Measurements from ENCODE around the gene PCSK2. TPM values are rescaled to one million over a fixed set of nuclear protein-coding genes. Genes with fewer than 3 reads are reported as not detected.

The PCSK2 gene
- total RNA-seq, 6 experiments from 2014 or later = not detected

DNA sequence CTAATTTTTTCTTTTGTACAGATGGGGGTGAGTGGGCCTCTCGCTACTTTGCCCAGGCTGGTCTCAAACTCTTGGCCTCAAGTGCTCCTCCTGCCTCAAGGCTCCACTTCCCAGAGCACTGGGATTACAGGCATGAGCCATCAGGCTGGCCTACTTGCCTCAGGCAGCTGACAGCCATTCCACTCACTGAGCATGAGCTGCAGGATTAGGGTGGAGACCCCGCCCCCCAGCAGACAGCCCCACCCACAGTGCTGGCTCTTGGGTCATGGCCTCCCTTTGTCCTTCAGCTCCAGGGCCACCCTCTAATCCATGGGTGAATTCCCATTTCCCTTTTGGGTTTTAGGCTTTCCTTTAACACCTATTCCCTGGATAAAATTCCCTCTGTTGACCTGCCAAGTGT is 222.2 kb downstream of the PCSK2 start:
- peaks cover 8% of the 10 kb centered on the region for H3K27me3 Mint-ChIP-seq (ENCODE audit: insufficient read depth)
- no peaks in the 10 kb centered on the region for H3K4me1 Mint-ChIP-seq (ENCODE audit: low read depth)
- no peaks in the 10 kb centered on the region for H3K9me3 Mint-ChIP-seq
- no peak overlapping the region for H3K27ac Mint-ChIP-seq
- DNase-seq = no peak
- H3K4me3 Mint-ChIP-seq = no peak overlapping the region
- no peaks in the 10 kb centered on the region for H3K36me3 Mint-ChIP-seq (ENCODE audit: low read depth)
- TF ChIP-seq CTCF (IDR thresholded peaks at IDR 0.05) = no peak

GRCh38 chr20:17452441-17452840 is 225.6 kb downstream of the PCSK2 start:
- TF ChIP-seq CTCF (IDR thresholded peaks at IDR 0.05) = no peak
- Mint-ChIP-seq H3K27ac (no peak overlapping the region), H3K36me3 (ENCODE audit: low read depth) (no peaks in the 10 kb centered on the region), H3K27me3 (ENCODE audit: insufficient read depth) (peaks cover 11% of the 10 kb centered on the region), H3K4me3 (no peak overlapping the region), H3K9me3 (no peaks in the 10 kb centered on the region), H3K4me1 (ENCODE audit: low read depth) (no peaks in the 10 kb centered on the region; the same call in 1 of the 2 replicates)
- no peak for DNase-seq

- no peak for TF ChIP-seq CTCF (IDR thresholded peaks at IDR 0.05)
- DNase-seq = no peak
- no peak overlapping the region for H3K4me3 Mint-ChIP-seq
- peaks cover 9% of the 10 kb centered on the region for H3K4me1 Mint-ChIP-seq (ENCODE audit: low read depth)
- no peaks in the 10 kb centered on the region for H3K36me3 Mint-ChIP-seq (ENCODE audit: low read depth)
- H3K27me3 Mint-ChIP-seq (ENCODE audit: insufficient read depth) = peaks cover 11% of the 10 kb centered on the region
- no peaks in the 10 kb centered on the region for H3K9me3 Mint-ChIP-seq
- no peak overlapping the region for H3K27ac Mint-ChIP-seq
Observed at GRCh38 chr20:17453592-17453991, 226.8 kb downstream of the PCSK2 start.

- no peak overlapping the region for H3K27ac Mint-ChIP-seq
- no peak for TF ChIP-seq CTCF (IDR thresholded peaks at IDR 0.05)
- H3K27me3 Mint-ChIP-seq (ENCODE audit: insufficient read depth) = peaks cover 10% of the 10 kb centered on the region
- no peak overlapping the region for H3K4me3 Mint-ChIP-seq
- peaks cover 9% of the 10 kb centered on the region for H3K4me1 Mint-ChIP-seq (ENCODE audit: low read depth)
- no peaks in the 10 kb centered on the region for H3K36me3 Mint-ChIP-seq (ENCODE audit: low read depth)
- DNase-seq = no peak
- H3K9me3 Mint-ChIP-seq = no peaks in the 10 kb centered on the region
Observed at GRCh38 chr20:17456279-17456678, 229.4 kb downstream of the PCSK2 start.

GRCh38 chr20:17457079-17457478 is 230.2 kb downstream of the PCSK2 start:
- Mint-ChIP-seq H3K27me3 (ENCODE audit: insufficient read depth) (peaks cover 9% of the 10 kb centered on the region), H3K27ac (no peak overlapping the region), H3K4me1 (ENCODE audit: low read depth) (peaks cover 9% of the 10 kb centered on the region), H3K4me3 (no peak overlapping the region), H3K36me3 (ENCODE audit: low read depth) (no peaks in the 10 kb centered on the region), H3K9me3 (no peaks in the 10 kb centered on the region)
- no peak for DNase-seq
- no peak for TF ChIP-seq CTCF (IDR thresholded peaks at IDR 0.05)

DNA sequence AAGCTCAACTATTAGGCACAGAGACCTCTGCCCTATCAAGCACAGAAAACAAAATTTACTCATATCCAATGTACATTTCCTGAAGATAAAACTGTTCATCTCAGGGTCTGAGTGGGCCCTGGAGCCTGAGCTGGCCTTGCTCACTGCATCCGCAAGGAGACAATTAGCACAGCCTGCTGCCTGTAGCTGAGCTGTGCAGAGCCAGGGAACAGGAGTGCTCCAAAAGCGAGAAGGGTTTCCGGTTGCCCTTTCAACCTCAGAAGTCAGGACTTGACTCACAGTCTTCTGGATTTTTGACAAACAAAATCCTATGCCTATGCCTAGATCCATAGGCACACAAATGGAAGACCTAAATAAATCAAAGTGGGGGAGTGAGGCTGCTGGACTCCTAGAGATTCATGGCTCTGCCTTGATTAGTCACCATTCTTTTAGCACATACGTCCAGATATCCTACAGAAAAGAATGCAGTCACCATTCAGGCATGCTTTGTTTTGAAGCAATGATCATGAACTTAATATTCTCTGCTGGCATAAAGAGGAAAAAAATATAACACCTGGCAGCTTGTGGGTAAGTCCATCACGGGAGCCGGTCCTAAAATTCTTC is 230.8 kb downstream of the PCSK2 start:
- Mint-ChIP-seq H3K4me3 (no peak overlapping the region), H3K27ac (no peak overlapping the region)

More for the DNA sequence above, 230.8 kb downstream of the PCSK2 start:
- no peak for DNase-seq
- H3K9me3 Mint-ChIP-seq = no peaks in the 10 kb centered on the region
- no peaks in the 10 kb centered on the region for H3K36me3 Mint-ChIP-seq (ENCODE audit: low read depth)
- peaks cover 9% of the 10 kb centered on the region for H3K4me1 Mint-ChIP-seq (ENCODE audit: low read depth)
- TF ChIP-seq CTCF (IDR thresholded peaks at IDR 0.05) = no peak
- H3K27me3 Mint-ChIP-seq (ENCODE audit: insufficient read depth) = peaks cover 9% of the 10 kb centered on the region

Data from HFFc6 (cell line).